GM19351 (cell line): ENCODE results near the gene PHLDA1.

Experiments
- ATAC-seq: cut with Tn5 transposase; IDR thresholded peaks from one replicate; pipeline ENCODE4 v1.9.1; 2021; ENCODE audit warnings: mild to moderate bottlenecking, moderate library complexity; ENCODE audit not compliant: unreplicated experiment

PHLDA1 gene

DNA sequence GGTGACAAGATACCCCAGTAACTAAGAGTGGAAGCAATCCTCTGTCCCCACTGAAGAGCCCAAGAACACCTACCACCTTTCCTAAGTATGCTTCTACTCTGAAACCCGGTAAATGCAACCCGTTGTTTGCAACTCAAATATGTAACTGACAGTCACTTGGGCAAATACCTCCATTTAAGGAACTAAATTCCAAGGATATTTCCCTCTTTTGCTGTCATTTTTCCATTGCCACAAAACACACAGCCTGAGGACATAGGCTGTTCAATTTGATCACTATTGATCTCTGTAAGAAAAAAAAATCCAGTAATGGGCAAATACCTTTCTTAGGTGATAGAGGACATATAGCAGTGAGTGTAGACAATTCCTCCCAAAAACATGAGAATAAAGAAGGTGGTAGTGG is 6.6 kb upstream of the PHLDA1 start:
- ATAC-seq = no peak

DNA sequence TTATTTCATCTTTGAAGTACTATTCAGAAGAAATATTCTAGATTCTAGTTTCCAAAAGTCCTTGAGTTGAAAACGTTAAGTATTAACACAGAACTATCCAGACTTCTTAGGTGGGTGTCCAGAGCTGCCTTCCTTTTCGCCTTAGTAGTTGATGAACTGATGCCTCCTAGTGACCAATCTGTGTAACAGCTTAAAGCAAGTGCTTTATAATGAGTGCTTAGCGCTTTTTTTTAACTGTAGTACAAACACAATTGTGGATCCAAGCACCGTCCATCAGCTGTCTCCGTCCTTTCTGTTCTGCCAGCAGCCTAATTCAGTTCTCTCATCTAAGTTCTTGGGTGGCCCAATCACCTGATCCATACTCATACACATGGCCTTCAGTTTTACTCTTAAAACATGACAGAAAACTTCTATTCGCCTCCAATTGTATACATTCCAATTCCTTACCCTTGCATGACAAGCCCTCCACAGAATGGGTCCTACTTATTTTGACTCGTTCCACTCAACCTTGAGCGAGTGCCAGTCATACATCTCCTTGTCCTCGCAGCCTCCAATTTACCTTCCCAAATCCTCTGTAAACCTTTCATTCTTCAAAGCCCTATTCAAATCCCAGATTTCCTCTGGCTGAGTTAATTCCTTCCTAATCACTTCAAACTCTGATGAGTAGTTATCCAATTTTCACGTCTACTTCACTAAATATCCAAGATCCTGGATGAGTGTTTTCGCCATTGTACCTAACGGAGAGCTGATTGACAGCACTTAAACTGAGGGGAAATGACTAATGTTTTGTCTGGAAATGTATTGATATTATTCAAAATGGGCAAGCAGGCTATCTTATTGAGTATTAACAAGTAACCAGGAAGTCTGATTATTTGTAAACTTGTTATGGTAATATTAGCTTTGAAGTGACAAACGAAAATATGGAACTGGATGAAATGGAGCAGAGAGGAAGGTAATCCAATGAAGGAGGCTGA is 5.8 kb upstream of the PHLDA1 start:
- peak; percentile 60 for ATAC-seq

DNA sequence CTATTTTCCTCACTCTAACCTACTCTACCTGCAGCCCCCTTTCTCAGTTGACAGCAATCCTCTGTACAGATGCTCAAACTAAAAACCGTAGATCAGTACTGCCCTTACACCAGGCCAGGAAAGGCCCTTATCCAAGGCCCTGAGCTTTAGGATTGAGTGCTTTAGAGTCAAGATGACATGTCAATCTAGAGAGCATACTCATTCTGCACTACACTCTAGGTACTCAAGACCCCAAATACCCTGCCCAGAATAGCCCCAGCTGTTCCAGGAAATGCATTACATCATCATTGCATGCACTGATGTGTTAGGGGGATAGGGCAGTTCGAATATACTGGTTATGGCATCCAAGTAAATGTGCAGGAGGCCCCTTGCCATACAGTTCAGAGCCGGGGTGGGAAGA is 3.5 kb upstream of the PHLDA1 start:
- ATAC-seq = no peak

DNA sequence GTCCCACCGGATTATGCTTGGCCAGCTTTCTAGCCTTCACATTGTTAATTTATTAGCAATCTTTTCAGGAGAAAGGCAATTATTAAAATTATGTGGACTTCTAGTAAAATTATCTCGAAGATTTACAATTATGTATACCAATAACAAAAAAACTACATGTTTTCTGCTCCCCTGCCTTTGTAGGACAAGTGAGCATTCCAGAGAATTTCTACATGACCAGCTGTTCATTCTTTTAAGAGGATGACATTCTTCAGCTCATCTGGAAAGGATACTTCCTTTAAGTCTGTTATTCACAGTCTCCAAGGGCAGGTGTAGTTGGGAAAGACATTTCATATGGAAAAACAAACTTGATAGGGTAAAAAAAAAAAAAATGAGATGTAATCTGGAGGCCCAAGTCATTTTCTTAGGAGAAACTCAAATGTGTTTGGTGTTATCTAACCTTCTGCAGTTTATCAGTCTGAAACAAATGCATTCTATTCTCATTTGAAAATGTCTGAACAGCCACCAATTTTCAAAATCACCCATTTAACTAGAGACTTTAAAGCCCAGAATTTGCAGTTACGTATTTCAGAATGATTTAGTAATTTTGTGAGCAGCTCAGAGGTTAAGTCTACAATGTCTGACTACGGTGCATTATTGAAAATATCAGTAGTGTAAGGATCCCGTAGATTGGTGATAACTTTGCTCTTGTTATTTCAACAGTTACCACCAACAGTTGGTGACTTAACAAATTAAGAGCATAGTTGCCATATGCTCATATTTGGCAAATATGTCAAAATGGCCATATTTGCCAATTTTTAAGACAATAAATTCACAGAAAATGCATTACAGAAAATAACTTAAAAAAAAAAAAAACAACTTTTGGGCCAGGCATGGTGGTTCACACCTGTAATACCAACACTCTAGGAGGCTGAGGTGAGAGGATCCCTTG is 1.8 kb upstream of the PHLDA1 start:
- no peak for ATAC-seq

DNA sequence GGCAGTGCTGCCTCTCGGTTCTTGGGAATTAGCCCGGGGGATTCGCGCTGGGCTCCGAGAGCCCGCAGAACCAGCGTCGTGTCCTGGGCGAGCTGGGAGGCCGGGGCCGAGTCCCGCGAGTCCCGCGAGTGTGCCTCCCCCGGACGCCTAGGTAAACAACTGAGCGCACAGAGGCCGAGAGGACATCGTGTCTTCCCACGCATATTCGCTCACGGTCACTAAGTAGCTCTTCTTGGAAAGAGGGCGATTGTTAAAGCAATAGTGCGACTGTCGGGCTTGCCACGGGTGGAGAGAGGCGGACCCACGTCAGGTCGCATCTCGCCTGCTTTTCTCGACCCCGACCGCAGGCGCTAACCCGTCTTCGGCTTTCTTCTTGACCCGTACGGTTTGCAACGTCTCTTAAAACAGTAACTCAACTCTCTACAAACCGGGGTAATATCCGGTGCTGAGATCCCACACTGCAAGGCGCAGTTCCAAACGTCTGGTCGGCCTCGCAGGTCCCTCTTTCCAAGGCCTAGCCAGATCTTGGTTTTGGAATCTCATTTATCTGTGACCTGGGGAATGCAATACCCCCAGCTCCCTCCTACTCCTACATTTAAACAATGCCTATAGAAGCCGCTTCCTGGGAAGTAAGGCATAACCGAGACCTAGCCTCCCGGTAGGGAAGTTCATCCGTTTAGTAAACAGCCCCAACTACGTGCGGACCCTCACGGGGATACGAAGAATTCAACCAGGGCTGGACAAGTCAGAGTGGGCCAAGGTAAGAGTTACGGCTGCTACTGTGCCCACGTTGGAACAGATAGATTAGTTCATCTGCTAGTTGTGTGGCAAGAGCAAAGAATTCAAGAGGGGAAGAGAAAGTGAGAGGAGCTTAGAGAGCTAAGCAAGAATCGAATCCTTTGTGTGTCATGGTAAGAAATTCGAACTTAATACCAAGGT is 736 bp upstream of the PHLDA1 start:
- ATAC-seq = peak; percentile 26

DNA sequence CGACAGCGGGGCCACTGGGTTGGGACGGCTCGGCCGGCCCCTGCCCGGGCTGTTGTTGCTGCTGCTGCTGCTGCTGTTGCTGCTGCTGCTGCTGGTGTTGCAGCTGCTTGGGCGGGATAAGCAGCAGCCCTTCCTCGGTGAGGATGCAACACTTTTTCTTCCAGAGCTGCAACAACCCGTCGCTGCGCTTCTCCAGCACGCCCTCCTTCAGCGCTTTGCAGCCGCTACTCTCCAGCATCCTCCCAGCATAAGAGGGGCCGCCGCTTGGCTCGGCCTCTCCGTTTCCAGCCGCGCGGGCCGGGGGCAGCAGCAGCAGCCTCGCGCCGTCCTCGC is 529 bp downstream of the PHLDA1 start:
- ATAC-seq = no peak

DNA sequence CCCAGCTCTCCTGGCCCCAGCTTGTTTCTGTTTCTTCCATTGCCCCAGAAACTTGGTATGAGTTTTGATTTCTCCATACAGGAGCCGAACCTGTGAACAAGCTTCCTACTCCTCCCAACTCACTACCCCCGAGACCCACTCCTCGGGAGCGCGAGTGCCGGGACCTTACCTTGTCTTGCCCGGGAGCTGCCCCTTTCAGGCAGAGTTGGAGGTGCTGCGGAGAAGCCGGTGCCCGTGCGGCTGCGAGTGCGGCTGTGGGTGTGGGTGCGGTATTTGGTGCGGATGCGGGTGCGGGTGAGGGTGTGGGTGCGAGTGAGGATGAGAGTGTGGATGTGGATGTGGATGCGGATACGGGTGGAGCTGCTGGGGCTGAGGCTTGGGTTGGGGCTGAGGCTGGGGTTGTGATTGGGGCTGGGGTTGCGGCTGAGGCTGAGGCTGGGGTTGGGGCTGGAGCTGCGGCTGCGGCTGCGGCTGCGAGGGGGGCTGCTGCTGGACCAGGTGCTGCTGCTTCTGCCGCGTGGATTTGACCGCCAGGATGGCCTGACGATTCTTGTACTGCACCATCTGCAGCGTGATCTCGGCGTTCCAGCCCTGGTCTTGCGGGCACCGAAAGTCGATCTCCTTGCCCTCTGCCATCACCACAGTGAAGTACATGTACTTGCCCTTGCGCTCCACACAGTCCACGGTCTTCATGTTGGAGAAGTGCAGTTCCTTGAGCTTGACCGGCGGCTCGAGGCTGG is 1.1 kb downstream of the PHLDA1 start:
- ATAC-seq = no peak

DNA sequence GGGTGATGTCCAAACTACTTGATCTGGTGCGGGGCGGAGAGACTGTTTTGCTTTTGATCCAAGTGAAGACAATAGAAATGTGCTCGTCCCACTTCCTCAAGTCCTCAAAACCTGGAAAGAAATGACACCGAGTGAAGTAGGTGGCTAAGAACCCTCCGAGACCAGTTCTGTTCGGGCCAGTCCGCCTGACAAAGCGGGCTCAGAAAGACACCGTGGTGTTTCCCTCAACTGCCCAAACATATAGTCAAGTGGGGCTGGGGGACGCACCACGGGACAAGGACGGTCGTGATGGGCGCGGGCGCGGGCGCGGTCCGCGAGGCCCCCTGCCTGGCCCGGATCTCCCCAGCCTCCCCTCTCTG is 1.6 kb downstream of the PHLDA1 start:
- ATAC-seq = no peak

DNA sequence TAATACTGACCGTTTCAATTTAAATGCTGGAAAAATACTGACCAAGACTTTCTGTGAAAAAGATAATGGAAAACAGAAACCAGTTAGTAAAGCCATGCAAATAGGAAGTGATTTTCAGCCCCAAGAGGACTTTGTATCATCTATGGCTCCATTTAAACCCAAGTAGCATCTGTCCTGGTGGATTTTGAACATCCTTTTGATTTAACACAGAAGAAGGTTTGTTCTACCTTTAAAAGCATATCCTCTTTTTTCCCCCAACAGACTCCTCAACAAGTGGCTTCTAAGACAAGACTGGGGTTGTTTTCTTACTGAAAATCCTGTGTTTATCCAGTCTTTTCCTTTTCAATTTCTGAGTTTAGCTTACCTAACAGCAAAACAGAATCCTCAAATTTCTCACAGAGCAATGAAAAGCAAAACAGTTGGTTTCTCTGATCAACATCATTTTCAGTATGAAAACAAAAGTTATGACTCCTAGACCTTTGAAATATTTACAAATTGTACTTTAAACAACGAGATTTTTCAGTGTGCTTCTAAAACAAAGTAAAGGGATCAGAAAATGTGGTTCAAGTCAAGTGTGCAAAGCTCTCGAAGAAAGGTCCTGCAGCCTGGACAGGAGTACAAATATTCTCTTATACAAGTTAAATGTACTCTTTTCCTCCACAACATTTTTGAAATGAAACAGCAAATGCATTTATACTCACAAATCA is 2.9 kb downstream of the PHLDA1 start:
- ATAC-seq = no peak

DNA sequence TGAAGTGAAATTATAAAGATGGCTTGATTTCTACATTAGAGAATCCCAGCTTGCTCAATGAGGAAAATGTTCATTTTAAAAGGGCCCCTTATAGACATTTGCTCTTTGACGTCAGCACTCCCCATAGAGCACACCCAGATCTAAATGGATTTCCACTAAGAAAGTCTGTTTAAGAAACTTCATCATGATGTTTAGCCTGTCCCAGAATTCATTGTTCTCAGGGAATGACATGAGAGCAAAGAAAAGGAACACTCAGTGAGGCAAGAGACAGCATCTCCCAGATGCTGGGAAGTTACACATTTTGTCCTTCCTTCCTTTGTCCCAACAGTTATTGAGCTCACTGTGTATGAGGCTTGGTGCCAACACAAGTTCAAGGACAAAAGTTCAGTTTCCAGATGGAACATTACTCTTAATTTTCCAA is 4.9 kb downstream of the PHLDA1 start:
- ATAC-seq = no peak

DNA sequence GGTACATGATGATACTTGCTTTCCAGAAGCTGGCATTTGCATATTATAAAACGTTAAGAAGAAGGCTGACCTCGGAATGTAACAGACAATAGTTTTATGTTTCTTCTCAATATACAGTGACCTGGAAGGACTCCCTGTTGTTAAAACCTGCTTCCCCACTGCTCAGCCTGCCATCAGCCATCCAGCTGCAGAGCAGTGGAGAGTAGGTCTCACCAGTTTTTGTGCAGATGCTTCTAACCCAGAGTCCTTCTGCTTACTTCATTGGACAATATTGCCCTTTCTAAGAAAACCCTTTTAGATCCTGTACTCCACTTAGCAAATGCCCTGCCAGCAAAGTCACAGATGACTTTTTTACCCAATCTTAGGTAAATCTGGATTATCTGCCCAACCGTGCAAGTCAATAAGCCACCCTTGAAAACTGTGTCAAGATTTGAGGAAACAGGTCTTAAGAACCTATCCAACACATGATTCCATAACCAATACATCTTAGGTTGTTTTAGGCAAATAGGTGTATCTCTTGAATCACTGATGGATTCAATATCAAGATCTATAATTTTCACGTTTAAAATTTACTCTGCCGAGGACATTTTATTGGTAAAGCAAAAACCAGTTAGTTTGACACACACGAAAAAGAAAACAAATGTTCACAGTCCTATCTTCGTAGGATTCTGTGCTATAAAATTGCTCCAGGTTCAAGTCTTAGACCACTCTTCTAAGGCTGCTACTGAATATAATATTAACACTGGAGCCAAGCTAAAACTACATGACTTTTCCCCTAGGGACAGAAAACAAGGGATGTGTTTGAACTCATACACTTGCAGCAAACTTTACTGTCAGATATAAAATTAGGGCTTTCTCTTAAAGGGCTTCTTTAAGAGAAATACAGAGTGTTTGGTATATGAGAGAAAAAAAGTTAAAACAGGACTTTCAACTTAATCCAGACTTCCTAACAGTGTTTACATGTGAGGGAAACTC is 5.7 kb downstream of the PHLDA1 start:
- no peak for ATAC-seq

DNA sequence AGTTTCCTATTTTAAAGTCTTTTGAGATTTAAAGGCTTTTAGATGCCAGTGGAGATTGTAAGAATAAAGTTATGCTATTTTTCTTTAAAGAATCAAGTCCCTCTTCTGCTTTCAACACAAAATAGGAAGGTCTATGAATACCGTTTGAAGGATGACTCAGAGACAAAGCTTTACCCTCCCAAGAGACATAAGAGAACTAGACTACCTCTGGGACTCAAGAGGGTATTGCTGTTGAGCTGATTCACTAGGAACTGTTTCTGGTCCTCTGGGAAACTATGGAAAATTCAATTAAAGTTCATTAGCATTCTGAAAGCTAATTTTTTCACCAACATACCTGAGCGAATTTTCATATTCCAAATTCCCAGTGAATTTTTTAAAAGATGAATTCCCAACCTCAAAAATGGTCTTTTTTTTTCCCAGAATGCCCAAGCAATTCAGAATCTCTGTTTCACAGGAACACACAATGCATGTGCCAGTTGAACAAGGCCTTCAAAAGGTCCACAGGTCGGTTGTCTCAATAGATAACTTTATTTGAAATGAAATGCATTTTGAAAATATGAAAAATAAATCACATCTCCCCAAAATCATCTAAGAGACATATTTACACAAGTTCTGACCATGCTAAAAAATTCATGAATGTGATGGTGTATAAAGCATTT is 6.5 kb downstream of the PHLDA1 start:
- ATAC-seq = no peak

DNA sequence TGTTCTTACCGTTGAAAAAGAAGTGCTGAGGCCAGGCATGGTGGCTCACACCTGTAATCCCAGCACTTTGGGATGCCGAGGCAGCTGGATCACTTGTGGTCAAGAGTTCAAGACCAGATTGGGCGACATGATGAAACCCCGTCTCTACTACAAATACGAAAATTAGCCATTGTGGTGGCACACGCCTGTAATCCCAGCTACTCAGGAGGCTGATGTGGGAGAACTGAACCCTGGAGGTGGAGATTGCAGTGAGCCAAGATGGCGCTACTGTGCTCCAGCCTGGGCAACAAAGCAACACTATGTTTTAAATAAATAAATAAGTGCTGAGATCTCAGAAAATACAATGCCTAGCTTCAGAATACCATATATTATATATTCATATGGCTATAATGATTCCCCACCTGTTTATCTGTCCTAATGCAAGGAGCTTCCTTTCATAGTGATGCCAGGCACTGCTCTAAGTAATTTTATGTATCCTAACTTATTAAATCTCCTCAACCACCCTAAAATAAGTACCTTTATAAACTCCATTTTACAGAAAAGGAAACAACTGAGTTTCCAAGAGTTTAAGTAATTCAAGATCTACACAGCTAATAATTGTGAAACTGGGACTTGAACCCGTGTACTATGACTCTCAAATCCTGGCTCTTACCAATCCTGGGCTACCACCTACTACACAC is 7.3 kb downstream of the PHLDA1 start:
- no peak for ATAC-seq

DNA sequence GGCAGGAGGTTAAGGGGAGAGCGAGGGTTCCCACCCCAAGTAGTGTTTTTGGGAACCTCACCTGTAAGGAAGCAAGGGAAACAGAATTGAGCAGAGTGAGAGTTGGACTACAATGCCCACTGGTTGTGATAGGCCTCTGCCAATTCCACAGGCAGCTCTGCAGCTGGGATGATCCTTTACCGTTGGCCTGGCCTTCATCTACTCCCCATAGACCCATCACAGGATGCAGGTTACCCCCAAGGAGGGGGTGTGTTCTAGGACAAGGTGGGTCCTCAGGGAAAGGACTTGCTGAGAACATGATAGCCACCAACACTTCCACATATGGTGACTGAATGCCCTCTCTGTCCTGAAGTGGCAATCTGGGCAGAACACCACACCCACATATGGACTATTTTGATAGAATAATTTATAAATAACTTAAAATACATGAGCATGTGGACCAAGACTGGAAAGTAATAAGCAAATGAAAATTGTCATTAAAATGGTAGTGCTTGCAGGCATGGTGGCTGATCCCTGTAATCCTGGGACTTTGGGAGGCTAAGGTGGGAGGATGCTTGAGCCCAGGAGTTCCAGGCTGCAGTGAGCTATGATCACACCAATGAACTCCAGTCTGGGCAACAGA is 8.4 kb downstream of the PHLDA1 start:
- no peak for ATAC-seq

DNA sequence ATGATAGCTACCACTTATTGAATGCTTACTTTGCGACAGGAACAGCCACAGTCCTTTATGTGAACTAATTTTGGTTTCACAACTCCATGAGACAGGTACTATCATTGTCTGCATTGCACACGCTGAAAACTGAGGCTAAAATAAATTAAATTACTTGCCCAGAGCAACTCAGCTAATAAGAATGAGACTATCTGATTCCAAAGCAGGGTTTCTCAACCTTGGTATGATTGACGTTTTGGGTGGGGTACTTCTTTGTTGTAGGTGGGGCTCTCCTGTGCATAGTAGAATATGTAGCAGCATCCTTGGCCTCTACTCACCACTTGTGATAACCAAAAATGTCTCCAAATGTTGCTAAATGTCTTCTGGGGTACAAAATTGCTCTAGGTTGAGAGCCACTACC is 9.1 kb downstream of the PHLDA1 start:
- no peak for ATAC-seq

DNA sequence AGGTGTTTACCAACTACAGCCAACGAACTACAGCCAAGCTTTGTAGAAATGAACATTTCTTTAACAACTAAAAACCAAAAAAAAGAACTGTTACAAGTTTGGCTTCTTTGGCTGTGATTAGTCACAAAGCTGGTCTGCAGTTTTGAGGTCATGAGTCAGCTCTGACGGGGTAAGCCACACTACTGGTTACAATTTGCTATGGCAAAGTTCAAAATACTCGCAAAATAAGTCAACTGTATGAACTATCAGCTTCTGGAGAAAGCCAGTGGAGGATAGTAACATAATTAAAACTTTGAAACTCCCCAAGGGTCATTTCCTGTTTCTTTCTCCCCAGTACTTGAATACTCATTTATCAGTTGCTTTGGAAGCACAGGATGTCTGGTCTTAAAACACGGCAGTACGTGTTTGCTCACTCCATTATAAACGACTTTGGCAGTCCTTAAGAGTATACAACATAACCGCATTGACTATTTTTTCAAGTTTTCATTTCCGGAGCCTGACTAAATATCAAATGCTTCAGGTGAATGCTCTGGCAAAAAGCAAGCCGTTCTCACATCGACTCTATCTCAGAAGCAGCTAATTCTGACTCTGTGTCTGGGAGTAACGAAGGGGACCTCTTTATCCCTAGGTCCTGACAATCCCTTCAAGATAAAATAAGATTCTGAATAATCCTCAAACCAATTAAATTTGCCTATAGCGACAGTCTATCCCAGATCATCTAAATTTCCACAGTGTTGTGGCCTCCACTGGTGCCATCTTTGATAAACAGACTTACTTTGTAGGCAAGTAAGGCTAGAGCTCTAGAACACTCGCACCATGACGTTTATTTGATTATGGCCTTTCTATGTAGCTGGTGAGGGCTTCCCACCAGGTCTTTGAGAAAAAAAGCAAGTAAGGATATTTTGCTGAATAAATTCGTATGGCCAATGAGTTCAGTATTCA is 10.6 kb downstream of the PHLDA1 start:
- ATAC-seq = peak; percentile 67
